ENCODE data around the gene LHX4. TPM values are rescaled to one million over a fixed set of nuclear protein-coding genes. Genes with fewer than 3 reads are reported as not detected.

LHX4 gene
- total and polyA plus RNA-seq, 2 of the 13 experiments (the other 11 are each of a cell fraction or from before 2014, with no cell fraction given), result 0.03 to 0.07 TPM

GRCh38 chr1:180239145-180240096, 9.4 kb downstream of the LHX4 start:
- ChIA-PET CTCF (ENCODE audit: low intra/inter-chr PET ratio, low total read pairs) (no interaction called here), POLR2A (no interaction called here)
- 9% methylated on average over 10 of the region's 10 CpGs for WGBS (ENCODE audit: low lambda C conversion rate)
- Histone ChIP-seq H2AFZ (ENCODE audit: low read length) (no peak overlapping the region), H3K36me3 (replicated peaks in 1 of 2; ENCODE audit: control insufficient read depth in 1 of 2, insufficient read depth in 2 of 2, low read length in 2 of 2) (no peaks in the 10 kb centered on the region), H3K9me3 (ENCODE audit: low read length) (no peaks in the 10 kb centered on the region), H3K4me3 (replicated peaks in 1 of 3; ENCODE audit: insufficient read depth in 1 of 3, low read depth in 2 of 3, low read length in 3 of 3) (no peak overlapping the region), H3K27me3 (ENCODE audit: control insufficient read depth in 1 of 2, insufficient read depth in 2 of 2, low read length in 2 of 2) (peaks cover 5 to 72% of the 10 kb centered on the region in 2 experiments), H3K4me1 (ENCODE audit: insufficient read depth, low read length) (peaks cover 8% of the 10 kb centered on the region; the same call in 1 of the 2 replicates), H3K27ac (ENCODE audit: extremely low read length, insufficient read depth, low read length) (no peak overlapping the region), H3K9ac (ENCODE audit: insufficient read depth, low read depth, low read length) (no peak overlapping the region), H3K4me2 (ENCODE audit: low read depth, low read length) (no peak overlapping the region), H4K20me1 (ENCODE audit: insufficient read depth, low read length) (0 out of 2 replicates have a peak, but pooled peaks cover 6% of the 10 kb centered on the region), H3K79me2 (ENCODE audit: insufficient read depth, low read length) (no peaks in the 10 kb centered on the region)
- intact Hi-C loops (cut with micrococcal nuclease; ENCODE audit: unreplicated experiment), result loop anchor here (10.0 kb wide), 1 partner anchor 55 kb away; no protein-coding TSS in a partner anchor
- in situ Hi-C loops (cut with HindIII; ENCODE audit: extremely low pct_ligation_motif_present, low pct_unique_long_range_greater_than_20kb), result no loop called here
- DNase-seq (ENCODE audit: low spot score) (no peak), FAIRE-seq (no peak), ATAC-seq (no peak)
- BruUV-seq (replicated peaks), result no TSS peak
- TF ChIP-seq ZHX1 (CRISPR knock-in tag; IDR thresholded peaks at IDR 0.05; ENCODE audit: low read depth), result no peak
- no peak for TF ChIP-seq TIGD3 (CRISPR knock-in tag; IDR thresholded peaks at IDR 0.05; ENCODE audit: borderline replicate concordance)
- TF ChIP-seq ZNF549 (CRISPR knock-in tag; IDR thresholded peaks at IDR 0.05), result no peak
- no peak for TF ChIP-seq CCDC6 (CRISPR knock-in tag; IDR thresholded peaks at IDR 0.05)
- no peak for TF ChIP-seq CEBPB (IDR thresholded peaks at IDR 0.05; ENCODE audit: borderline replicate concordance, low read depth, low read length)
- no peak for TF ChIP-seq ARID5B (CRISPR knock-in tag; IDR thresholded peaks at IDR 0.05)
- TF ChIP-seq PATZ1 (CRISPR knock-in tag; IDR thresholded peaks at IDR 0.05), result no peak
- no peak for TF ChIP-seq DPF2 (CRISPR knock-in tag; IDR thresholded peaks at IDR 0.05; ENCODE audit: borderline replicate concordance, low read depth)
- no peak for TF ChIP-seq HOXA3 (CRISPR knock-in tag; IDR thresholded peaks at IDR 0.05)
- TF ChIP-seq FOXA3 (CRISPR knock-in tag; IDR thresholded peaks at IDR 0.05), result no peak
- no peak for TF ChIP-seq ZNF343 (CRISPR knock-in tag; IDR thresholded peaks at IDR 0.05)
- no peak for TF ChIP-seq PHF21A (CRISPR knock-in tag; IDR thresholded peaks at IDR 0.05)
- no peak for TF ChIP-seq DNMT1 (CRISPR knock-in tag; IDR thresholded peaks at IDR 0.05)
